Activated CD8-positive, alpha-beta memory T cell treated with anti-CD3 and anti-CD28 coated beads, Interleukin-2, amount 10 ng/mL, durations not matched to agents 7 days and 5 days (primary cell): ENCODE measurements around the gene C10orf105. TPM values are rescaled to one million over a fixed set of nuclear protein-coding genes. Genes with fewer than 3 reads are reported as not detected.

Experiments used
- ATAC-seq: fragments of 150-1000 bp; cut with Tn5 transposase; one replicate; pipeline ENCODE4 v1.10.0; 2021; ENCODE audit warnings: moderate library complexity
- CTCF ChIA-PET: fragments of 350-600 bp; sonication (Branson Sonifier 250); formaldehyde crosslinking; loops from one replicate; lab custom pipeline; 2021; ENCODE audit warnings: antibody characterized with exemption; lab: Charles Lee
- DNase-seq: peaks from one replicate; pipeline ENCODE4 v3.0.0-alpha.2; 2020
- H3K27ac Mint-ChIP-seq: one replicate; pipeline ENCODE4 v1.8.0; 2021; ENCODE audit warnings: mild to moderate bottlenecking, mixed read lengths
- H3K27me3 Mint-ChIP-seq: one replicate; pipeline ENCODE4 v1.8.0; 2021; ENCODE audit warnings: mixed read lengths
- H3K36me3 Mint-ChIP-seq: one replicate; pipeline ENCODE4 v1.8.0; 2021; ENCODE audit warnings: mild to moderate bottlenecking, mixed read lengths
- H3K4me1 Mint-ChIP-seq: one replicate; pipeline ENCODE4 v1.8.0; 2021; ENCODE audit warnings: mixed read lengths
- H3K4me3 Mint-ChIP-seq: one replicate; pipeline ENCODE4 v1.8.0; 2021; ENCODE audit warnings: mild to moderate bottlenecking, moderate library complexity, mixed read lengths
- H3K9me3 Mint-ChIP-seq: one replicate; pipeline ENCODE4 v1.8.0; 2022; ENCODE audit warnings: low read depth, mixed read lengths
- total RNA-seq, 2 experiments: library from RNA; stranded (reverse); gene quantifications; one replicate each; pipeline ENCODE4 v1.2.3, GENCODE V29; 2021

C10orf105 gene
- total RNA-seq, 2 experiments from 2014 or later: 0.18 to 0.26 TPM

DNA sequence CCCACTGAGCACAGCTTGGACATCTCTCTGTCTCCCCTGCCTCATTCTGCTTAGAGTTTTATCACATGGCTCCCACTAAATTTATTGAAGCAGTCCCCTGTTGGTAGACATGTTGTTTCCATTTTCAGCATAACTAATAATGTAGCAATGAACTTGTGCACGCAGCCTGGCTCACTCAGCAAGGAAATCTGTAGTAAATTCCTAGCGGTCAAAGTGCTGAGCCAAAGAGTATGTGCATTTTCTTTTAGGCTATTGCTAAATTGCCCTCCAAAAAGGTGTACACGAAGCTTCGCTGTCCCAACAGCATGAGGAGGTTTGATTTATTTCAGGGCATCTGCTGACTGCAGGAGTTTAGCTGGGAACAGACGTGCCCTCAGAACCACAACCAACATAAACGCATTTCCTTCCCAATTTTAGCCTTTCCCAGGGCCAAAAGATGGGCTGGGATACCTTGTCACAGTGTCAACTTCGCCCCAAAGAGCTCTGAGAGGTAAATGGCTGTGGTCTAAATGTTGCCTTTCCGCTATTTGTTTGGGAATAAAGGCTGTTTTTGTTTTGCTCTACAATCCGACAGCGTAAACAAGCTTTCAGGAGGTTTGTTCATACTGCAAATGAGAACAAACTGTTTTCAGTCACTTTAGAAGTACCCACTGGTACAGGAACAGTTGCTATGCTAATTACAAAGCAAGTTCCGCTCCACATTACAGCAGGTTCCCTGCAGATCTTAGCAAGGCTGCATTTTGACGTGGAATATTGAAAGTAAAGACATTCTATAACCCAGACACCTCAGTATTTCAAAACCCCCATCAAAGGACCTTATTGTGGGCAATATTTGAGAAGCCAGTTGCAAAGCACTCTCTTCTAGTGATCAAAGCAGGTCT, 37.0 kb upstream of the C10orf105 start:
- no peak for DNase-seq

DNA sequence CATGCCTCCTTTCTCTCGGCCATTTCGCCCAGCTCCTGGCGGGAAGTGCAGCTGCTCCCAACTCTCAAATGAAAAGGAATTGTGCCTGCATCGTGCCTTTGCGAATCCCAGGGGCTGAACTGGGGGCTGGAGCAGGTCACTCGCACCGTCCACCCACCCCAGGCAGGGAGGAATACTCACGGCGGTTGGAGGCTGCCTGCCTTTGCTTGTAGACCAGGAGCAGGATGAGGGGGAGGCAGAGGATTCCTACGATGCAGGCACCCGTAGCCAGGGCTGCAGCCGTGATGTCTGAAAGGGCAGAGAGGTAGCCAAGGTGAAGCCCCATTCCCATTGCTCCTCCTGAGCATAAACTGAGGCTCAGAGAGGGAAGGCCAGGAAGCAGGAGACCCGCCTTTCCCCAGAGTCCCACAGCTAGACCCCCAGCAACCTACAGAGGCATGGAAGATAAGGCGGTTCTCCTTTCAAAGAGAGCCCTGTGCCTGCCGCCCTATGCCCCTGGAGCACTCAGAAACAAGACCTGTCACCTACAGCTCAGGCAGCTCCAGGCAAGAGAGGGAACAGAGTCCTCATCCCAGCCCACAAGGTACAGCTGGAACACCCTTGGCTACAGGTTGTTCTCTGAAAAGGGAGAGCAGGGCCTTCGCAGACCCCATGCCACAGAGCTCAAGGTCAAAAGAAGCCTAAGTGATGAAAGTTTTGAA, 35.8 kb upstream of the C10orf105 start:
- Mint-ChIP-seq H3K27me3 (no peaks in the 10 kb centered on the region), H3K36me3 (peaks cover 17% of the 10 kb centered on the region), H3K9me3 (no peaks in the 10 kb centered on the region), H3K4me3 (no peak overlapping the region), H3K4me1 (peaks cover 70% of the 10 kb centered on the region), H3K27ac (no peak overlapping the region)
- DNase-seq (no peak), ATAC-seq (no peak)
- CTCF ChIA-PET: interaction anchor here (1.5 to 3.2 kb wide), 5 partner anchors 8 to 47 kb away, joined by 6 to 26 read pairs (median 7); partner anchors contain the start of gene VSIR

More for the DNA sequence above, 37.0 kb upstream of the C10orf105 start:
- Mint-ChIP-seq H3K27ac (peak overlapping the region; percentile 88), H3K4me1 (peaks cover 69% of the 10 kb centered on the region), H3K4me3 (peak overlapping the region; percentile 55), H3K36me3 (peaks cover 16% of the 10 kb centered on the region), H3K27me3 (no peaks in the 10 kb centered on the region), H3K9me3 (no peaks in the 10 kb centered on the region)
- peak; percentile 52 for ATAC-seq
- CTCF ChIA-PET: interaction anchor here (0.7 to 3.2 kb wide), 9 partner anchors 9 to 59 kb away, joined by 3 to 26 read pairs (median 11); partner anchors contain the start of gene VSIR

DNA sequence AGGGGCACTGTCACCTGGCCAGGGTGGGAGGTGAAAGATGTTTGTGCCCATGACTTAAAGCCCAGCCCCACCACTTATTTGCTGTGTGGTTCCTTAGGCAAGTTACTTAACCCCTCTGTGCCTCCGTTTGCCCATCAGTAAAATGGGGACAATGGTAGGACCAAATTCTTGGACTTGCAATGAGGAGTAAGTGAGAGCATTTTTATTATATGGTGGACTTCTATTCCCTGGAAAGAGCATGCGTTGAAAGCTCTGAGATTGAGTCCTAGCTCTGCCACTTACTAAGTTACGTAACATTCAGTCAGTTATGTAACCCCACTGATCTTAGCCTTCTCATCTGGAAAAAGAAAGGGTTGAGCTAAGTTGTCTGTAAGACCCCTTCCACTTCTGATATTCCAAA, 35.0 kb upstream of the C10orf105 start:
- no peaks in the 10 kb centered on the region for H3K9me3 Mint-ChIP-seq
- H3K36me3 Mint-ChIP-seq: peaks cover 19% of the 10 kb centered on the region
- H3K27me3 Mint-ChIP-seq: no peaks in the 10 kb centered on the region
- H3K4me3 Mint-ChIP-seq: no peak overlapping the region
- no peak for ATAC-seq
- H3K4me1 Mint-ChIP-seq: peaks cover 76% of the 10 kb centered on the region
- CTCF ChIA-PET: interaction anchor here (1.5 to 2.8 kb wide), 3 partner anchors 9 to 18 kb away, joined by 6 to 26 read pairs (median 7); partner anchors contain the start of gene VSIR
- no peak for DNase-seq
- H3K27ac Mint-ChIP-seq: no peak overlapping the region

DNA sequence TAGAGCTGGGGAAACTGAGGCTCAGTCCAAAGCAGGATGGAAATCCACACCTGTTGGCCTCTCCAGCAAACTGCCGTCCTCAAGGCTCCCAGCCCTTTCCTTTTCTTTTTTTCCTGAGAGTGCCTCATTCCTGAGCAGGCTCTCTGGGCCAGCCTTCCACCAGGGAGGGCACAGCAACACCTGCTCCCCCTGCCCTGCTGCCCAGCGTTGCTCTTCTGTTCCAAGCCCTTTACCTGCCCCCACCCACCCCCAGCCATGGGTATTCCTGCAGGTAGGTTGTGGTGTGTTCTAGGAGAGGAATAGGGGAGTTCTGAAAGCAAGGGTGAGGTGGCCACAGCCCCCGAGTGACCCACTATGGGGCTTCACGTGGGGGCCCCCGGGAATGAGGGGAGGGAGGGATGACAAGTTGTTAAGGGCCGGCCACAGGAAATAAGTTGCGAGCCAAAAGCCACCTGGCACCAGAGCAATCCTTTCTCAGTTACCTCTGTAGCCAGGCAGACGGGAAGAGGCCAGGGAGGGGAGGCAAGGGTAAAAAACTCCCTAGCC, 34.5 kb upstream of the C10orf105 start:
- DNase-seq (no peak), ATAC-seq (no peak)
- no peak overlapping the region for H3K4me3 Mint-ChIP-seq
- peaks cover 81% of the 10 kb centered on the region for H3K4me1 Mint-ChIP-seq
- H3K27ac Mint-ChIP-seq: no peak overlapping the region
- no peaks in the 10 kb centered on the region for H3K27me3 Mint-ChIP-seq
- H3K36me3 Mint-ChIP-seq: peaks cover 19% of the 10 kb centered on the region
- no peaks in the 10 kb centered on the region for H3K9me3 Mint-ChIP-seq
- CTCF ChIA-PET: interaction anchor here (2.5 kb wide), 2 partner anchors 10 to 19 kb away, joined by 7 to 18 read pairs; partner anchors contain the start of gene VSIR

DNA sequence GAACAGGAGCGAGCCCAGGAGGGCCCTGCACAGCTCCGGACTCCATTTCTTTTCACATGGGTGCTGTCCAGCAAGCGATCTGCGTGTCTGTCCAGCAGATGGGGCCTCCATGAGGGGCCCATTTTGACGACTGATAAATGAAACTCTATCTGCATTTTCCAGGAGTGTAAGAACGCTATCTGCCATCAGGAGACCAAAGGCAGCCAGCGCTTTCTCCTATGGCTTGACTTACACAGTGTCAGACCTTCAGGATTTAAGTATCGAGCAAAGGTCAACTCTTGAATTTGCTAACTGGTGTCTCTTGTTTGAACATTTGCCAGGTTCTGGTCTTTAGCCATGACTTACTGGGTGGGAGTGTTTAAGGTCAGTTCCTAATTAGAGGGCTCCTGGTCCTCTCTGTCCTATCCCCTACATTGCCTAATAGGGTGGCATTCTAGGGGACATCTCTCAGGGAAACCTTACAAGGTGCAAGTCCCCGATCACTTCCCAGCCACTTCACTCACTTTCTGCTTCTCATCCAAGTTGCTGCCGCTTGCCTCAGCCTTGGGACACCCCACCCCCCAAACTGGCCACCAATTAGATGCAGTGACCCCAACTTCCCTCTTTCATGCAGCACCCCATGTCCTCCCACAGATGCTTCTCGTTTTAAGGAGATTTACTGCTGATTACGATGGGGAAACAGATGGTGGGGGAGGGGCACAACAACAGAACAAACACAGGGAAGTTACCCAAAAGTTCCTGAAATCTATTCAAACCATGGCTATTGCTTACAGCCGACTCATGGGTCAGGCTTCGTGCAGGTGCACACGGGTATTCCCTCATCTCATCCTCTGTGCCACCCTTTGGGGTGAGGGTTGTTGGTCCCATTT, 33.7 kb upstream of the C10orf105 start:
- H3K4me3 Mint-ChIP-seq: no peak overlapping the region
- H3K36me3 Mint-ChIP-seq: peaks cover 20% of the 10 kb centered on the region
- H3K27me3 Mint-ChIP-seq: no peaks in the 10 kb centered on the region
- CTCF ChIA-PET: interaction anchor here (1.2 to 2.5 kb wide), 12 partner anchors 10 to 56 kb away, joined by 3 to 18 read pairs (median 5); partner anchors contain the start of gene VSIR
- no peaks in the 10 kb centered on the region for H3K9me3 Mint-ChIP-seq
- peaks cover 84% of the 10 kb centered on the region for H3K4me1 Mint-ChIP-seq
- peak overlapping the region; percentile 92 for H3K27ac Mint-ChIP-seq
- ATAC-seq (no peak), DNase-seq (no peak)

DNA sequence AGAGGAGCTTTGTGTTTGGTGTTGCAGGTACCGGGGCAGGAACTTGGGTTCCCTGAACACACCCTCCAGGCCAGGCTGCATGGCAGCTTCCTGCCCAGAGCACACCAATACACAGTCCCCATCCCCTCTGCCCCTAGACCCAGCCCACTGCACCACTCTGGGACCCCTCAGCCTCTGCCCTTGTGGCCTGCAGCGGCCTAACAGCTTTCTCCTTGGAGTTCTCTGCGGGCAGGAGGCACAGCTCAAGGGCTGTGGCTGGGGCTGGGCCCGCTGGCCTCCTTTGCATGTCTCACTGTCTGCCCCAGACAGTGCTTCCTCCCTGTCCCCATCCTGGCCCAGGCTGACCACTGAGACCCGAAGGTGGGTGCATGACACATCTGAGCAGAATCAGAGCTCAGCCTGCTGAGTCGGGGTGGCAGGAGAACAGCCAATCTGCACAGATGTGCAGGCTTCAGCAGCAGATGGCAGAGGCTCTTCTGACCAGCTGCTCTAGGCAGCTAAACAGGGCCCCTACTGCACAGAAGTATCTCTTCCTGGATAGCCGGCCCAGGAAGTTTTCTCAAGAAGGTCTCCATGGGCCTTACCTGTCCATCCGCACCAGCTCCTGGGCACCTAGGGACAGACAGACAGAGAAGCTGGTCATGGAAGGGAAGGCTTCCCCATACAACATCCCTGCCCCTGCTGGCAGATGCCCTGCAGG, 33.0 kb upstream of the C10orf105 start:
- Mint-ChIP-seq H3K4me3 (no peak overlapping the region), H3K4me1 (peaks cover 84% of the 10 kb centered on the region), H3K36me3 (peaks cover 17% of the 10 kb centered on the region), H3K27me3 (no peaks in the 10 kb centered on the region), H3K27ac (peak overlapping the region; percentile 92), H3K9me3 (no peaks in the 10 kb centered on the region)
- ATAC-seq (no peak), DNase-seq (peak; percentile 68)
- CTCF ChIA-PET: interaction anchor here (0.7 to 2.5 kb wide), 16 partner anchors 10 to 55 kb away, joined by 3 to 18 read pairs (median 5); partner anchors contain the start of gene VSIR

DNA sequence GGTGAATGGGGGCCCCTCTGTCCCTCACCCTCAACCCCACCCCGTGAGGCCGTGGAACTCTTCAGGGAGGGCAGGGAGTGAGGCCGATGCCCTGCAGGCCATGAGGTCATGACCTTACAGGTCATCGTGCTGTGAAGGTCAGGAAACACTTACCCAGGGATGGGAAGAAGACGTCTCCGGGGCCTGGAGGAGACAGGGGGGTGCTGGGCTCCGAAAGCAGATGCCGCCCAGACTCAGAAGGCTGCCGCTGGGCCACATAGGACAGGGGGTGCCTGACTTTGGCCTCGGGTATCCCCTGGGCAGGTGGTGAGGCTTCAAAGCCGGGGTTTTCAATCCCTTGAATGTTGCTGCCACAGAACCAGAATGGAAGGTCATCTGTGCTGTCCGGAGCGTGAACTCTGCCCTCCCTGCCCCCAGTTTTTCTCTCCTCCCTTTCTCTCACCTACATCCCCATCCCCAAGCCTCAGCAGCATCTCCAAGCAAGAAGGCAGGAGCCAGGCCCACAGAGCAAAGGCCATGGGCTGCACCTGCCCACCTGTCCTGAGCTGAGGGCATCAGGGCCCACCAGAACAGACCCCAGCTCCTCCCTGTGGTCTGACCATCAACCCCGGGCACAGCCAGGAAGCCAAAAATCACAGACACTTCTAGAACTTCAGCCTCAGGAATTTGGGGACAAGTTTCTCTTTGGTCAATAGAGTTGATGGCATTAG, 32.1 kb upstream of the C10orf105 start:
- no peaks in the 10 kb centered on the region for H3K9me3 Mint-ChIP-seq
- DNase-seq: no peak
- H3K36me3 Mint-ChIP-seq: peaks cover 17% of the 10 kb centered on the region
- no peak for ATAC-seq
- H3K4me3 Mint-ChIP-seq: no peak overlapping the region
- CTCF ChIA-PET: interaction anchor here (0.7 to 2.5 kb wide), 16 partner anchors 9 to 54 kb away, joined by 3 to 18 read pairs (median 5); partner anchors contain the start of gene VSIR
- peak overlapping the region; percentile 92 for H3K27ac Mint-ChIP-seq
- no peaks in the 10 kb centered on the region for H3K27me3 Mint-ChIP-seq
- peaks cover 84% of the 10 kb centered on the region for H3K4me1 Mint-ChIP-seq

DNA sequence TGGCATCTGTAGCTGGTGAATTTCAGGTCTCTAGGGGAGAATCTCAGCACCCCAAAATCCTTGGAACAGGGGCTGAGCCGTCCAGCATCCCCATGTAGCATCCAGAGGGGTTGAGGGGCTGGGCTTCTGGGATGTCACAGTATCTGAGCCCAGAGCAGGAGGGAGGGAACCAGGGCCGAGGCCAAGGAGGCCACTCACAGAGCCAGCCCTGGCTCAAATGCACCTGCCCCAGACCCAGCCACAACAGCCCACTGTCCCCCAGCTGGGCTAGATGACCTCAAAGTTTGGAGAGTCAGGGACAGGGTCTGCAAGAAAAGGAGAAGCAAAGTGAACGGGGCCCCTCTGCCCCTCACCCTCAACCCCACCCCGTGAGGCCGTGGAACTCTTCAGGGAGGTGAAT, 31.4 kb upstream of the C10orf105 start:
- CTCF ChIA-PET: interaction anchor here (1.0 to 1.3 kb wide), 2 partner anchors 18 to 22 kb away, joined by 3 to 6 read pairs; partner anchors contain the start of gene VSIR
- Mint-ChIP-seq H3K4me3 (no peak overlapping the region), H3K4me1 (peaks cover 84% of the 10 kb centered on the region), H3K36me3 (peaks cover 17% of the 10 kb centered on the region), H3K27me3 (no peaks in the 10 kb centered on the region), H3K9me3 (no peaks in the 10 kb centered on the region), H3K27ac (peak overlapping the region; percentile 97)
- DNase-seq: no peak
- ATAC-seq: no peak

DNA sequence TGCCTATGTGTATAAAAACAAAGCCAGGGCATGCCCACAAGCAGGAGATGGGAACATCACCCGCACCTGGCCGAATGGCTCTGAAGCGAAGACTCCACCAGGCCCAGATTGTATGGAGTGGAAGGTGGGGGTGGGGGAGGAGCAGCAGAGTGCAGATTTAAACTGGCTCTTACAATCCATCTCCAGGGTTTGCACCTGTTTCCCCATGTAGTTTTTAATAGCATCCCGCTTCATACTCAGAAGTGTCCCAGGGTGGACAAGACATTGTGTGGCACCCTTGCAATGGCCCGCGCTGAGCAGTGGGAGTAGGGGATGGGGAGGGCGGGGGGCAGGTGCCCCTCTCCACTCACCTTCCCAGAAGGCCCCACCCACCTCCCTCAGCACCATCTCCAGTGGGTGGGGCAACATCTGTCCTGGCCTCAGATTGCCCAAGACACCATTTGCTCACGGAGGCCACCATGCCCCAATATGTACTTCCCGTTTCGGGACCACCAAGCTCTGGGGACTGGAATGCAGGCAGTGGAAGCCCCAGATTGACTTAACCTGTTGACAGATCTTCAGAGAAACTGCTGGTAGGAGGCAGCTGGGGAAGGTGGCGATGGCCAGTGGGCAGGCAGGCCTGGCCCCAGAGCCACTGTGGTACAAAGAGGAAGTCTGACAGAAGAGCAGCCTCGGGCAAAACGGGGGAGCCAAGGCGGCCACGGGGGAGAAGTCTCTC, 30.7 kb upstream of the C10orf105 start:
- H3K4me1 Mint-ChIP-seq: peaks cover 90% of the 10 kb centered on the region
- no peaks in the 10 kb centered on the region for H3K27me3 Mint-ChIP-seq
- no peaks in the 10 kb centered on the region for H3K9me3 Mint-ChIP-seq
- H3K27ac Mint-ChIP-seq: peak overlapping the region; percentile 97
- no peak overlapping the region for H3K4me3 Mint-ChIP-seq
- no peak for DNase-seq
- peaks cover 17% of the 10 kb centered on the region for H3K36me3 Mint-ChIP-seq
- no peak for ATAC-seq
- CTCF ChIA-PET: interaction anchor here (1.0 to 5.3 kb wide), 5 partner anchors 13 to 37 kb away, joined by 3 to 27 read pairs (median 9); partner anchors contain the start of gene VSIR

DNA sequence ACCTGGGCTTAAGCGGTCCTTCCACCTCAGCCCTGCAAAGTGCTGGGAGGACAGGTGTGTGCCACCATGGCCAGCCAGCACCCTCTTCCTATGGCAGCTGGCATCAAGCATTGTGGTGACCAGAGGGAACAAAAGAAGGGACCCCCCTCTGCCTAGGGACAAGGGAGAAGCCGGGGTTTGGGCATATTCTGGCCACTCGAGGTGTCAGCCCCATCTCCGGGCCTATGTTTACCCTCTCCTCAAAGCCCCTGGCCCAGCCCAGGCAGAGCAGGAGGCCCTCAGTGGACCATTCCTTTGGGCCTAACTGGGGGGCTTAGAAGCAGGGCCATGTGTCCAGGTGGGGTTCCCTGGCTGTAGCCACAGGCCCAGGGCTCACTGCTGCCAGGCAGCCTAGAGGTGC, 29.8 kb upstream of the C10orf105 start:
- Mint-ChIP-seq H3K36me3 (peaks cover 15% of the 10 kb centered on the region), H3K4me3 (no peak overlapping the region), H3K27ac (peak overlapping the region; percentile 97), H3K9me3 (no peaks in the 10 kb centered on the region), H3K4me1 (peaks cover 94% of the 10 kb centered on the region), H3K27me3 (no peaks in the 10 kb centered on the region)
- CTCF ChIA-PET: interaction anchor here (1.1 to 5.3 kb wide), 14 partner anchors 7 to 73 kb away, joined by 3 to 40 read pairs (median 11); partner anchors contain the start of gene VSIR
- DNase-seq (no peak), ATAC-seq (no peak)
